AG04449 (cell line): ENCODE data around the gene SLC7A9.

Source experiments
- CTCF ChIA-PET: fragments of 350-600 bp; formaldehyde crosslinking; extraction: SDS; loops from one replicate; lab custom pipeline; 2021; ENCODE audit warnings: antibody characterized with exemption; lab: Yijun Ruan, JAX
- POLR2A ChIA-PET: fragments of 400-600, 350-600 bp; formaldehyde crosslinking; extraction: SDS; loops from one replicate; lab custom pipeline; 2020; ENCODE audit warnings: antibody characterized with exemption, inconsistent platforms; lab: Yijun Ruan, JAX
- DNase-seq: peaks from one replicate; pipeline ENCODE4 v3.0.0-alpha.2; 2010; ENCODE audit warnings: low read depth, low spot score
- H3K4me3 ChIP-seq: 2 replicates; pipeline ENCODE4 v1.5.1; 2011; ENCODE audit warnings: low read depth, mild to moderate bottlenecking, control low read depth, low read length
- TF ChIP-seq, protein P1 (sequence below): IDR thresholded peaks from one replicate; pipeline ENCODE4 v1.5.1; 2011; ENCODE audit warnings: mild to moderate bottlenecking, moderate library complexity, low read length, control low read depth, inconsistent platforms; ENCODE audit not compliant: insufficient read depth; ENCODE audit errors: missing control alignments

SLC7A9 gene

DNA sequence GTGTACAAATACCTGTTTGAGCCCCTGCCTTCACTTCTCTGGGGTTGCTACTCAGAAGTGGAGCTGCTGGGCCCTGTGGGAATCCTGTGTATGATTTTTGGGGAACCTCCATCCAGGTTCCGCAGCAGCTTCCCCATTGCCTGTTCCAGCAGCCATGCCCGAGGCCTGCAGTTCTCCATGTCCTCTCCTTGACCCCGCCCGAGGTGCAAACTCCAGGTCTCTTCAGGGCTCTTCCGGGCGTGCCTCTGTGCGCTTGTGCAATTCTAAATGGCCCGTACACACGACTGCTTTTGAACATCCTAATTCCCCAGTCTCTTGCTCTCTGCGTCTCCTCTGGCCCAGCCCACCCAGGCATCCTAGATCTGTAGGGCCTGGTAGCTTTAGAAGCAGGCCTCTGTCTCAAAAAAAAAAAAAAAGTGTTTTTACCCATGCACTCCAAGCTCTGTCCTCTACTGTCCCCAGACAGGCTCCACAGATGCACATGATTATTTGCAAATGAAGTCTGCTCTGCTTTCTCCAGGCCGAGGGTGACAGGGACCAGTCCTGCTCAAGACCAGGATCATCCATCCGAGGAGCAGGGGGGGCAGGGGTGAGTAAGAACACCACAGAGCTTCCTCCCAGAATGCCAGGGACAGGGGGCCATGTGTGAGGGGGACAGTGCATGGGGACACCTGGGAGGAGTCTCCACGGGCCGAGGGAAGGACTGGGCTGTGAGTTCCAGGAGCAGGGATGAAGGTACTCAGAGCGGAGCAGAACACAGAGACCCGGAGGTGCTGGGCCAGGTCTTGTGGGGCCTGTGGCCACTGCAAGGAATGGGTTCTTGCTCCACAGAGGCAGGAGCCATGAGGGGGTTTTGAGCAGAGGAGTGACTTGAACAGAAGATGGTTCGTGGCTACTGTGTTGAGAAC lies 51.7 kb downstream of the SLC7A9 start:
- H3K4me3 ChIP-seq, result no peak overlapping the region
- TF ChIP-seq, protein P1, sequence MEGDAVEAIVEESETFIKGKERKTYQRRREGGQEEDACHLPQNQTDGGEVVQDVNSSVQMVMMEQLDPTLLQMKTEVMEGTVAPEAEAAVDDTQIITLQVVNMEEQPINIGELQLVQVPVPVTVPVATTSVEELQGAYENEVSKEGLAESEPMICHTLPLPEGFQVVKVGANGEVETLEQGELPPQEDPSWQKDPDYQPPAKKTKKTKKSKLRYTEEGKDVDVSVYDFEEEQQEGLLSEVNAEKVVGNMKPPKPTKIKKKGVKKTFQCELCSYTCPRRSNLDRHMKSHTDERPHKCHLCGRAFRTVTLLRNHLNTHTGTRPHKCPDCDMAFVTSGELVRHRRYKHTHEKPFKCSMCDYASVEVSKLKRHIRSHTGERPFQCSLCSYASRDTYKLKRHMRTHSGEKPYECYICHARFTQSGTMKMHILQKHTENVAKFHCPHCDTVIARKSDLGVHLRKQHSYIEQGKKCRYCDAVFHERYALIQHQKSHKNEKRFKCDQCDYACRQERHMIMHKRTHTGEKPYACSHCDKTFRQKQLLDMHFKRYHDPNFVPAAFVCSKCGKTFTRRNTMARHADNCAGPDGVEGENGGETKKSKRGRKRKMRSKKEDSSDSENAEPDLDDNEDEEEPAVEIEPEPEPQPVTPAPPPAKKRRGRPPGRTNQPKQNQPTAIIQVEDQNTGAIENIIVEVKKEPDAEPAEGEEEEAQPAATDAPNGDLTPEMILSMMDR, result no peak
- ChIA-PET CTCF (no interaction called here), POLR2A (no interaction called here)
- no peak for DNase-seq

DNA sequence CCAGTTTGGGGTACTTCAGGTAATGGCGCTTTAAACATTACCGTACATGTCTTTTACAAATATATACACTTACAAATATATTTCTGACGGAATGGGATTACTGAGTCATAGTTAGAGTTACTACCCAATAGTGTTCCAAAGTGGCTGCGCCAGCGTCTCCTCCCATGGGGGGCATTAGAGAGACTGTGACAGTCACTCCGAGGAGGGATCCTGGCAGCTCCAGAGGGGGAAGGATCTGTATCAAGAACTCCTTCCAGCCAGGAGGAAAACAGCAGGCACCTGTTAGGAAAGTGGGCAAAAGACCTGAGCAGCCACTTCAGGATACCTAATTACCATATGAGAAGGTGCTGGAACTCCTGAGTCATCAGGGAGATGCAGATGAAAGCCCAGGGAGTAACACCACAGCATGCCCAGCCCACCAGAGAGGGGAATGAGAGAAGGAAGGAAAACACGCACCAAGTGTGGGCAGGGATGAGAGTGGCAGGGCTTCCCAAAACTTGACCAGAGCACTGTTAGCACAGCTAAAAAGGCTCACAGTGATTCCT lies 52.9 kb downstream of the SLC7A9 start:
- ChIA-PET CTCF (no interaction called here), POLR2A (no interaction called here)
- no peak overlapping the region for H3K4me3 ChIP-seq
- TF ChIP-seq, protein P1, result no peak
- no peak for DNase-seq

DNA sequence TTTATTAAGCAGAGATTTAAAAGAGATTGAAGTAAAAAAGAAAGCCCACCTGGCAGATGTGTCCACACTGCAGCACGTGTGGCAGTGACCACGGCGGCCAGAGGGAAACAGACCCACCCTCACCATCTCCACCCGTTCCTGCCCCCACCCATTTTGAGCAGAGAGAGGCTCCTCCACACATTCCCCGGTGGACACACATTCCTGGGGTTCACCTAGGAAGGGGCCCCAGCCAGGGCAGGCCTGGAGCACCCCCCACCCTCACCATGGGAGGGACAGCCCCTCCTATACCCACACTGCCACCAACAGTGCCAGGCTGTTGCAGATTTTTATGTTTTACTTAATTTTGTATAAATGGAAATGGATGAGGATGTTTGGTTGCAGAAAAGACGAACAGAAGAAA lies 54.9 kb downstream of the SLC7A9 start:
- ChIA-PET CTCF (no interaction called here), POLR2A (no interaction called here)
- no peak for DNase-seq
- TF ChIP-seq, protein P1, result no peak
- H3K4me3 ChIP-seq, result no peak overlapping the region

DNA sequence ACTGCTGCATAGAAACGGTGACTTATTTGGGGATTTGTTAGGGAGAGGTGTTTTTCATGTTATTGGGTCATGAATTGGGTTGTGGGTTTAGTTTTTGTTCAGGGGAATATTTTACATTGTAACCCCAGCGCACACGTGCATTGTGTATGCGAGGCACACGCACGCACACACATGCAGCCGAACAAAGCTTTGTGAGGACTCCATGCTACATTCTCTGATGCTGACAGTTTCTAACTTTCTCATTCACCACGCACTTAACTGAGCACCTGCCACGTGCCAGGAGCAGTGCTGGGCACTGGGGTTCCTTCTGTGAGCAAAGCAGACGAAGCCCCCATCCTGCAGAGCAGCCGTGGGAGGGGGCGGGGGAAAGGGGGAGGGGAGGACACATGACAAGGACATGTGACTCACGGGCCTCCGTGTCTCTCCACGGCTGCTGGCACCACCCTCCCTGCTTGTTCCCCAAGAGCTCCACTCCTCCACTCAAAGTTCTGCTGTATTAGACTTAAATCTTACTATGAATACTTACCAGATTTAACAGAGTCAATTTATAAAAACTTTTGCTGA lies 55.6 kb downstream of the SLC7A9 start:
- ChIA-PET POLR2A (no interaction called here), CTCF (no interaction called here)
- no peak overlapping the region for H3K4me3 ChIP-seq
- DNase-seq, result no peak
- TF ChIP-seq, protein P1, result no peak

DNA sequence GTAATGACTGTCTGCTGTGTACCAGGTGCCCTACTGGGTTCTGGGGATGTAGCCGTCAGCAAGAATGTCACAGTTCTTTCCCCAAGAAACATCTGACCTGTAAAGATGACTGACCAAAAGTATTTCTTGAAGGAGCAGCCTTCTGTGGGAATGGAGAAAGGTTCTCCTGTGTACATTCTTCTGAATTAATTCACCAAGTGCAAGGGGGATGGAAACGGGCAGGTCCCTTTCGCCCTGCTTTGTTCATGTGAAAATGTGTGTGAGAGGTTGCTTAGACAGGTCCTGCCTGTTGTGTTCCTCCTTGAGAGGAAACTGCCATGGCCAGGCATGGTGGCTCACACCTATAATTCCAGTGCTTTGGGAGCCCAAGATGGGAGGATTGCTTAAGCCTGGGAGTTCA lies 57.0 kb downstream of the SLC7A9 start:
- POLR2A ChIA-PET, result no interaction called here
- TF ChIP-seq, protein P1, result no peak
- no peak for DNase-seq
- CTCF ChIA-PET, result no interaction called here
- H3K4me3 ChIP-seq, result no peak overlapping the region

DNA sequence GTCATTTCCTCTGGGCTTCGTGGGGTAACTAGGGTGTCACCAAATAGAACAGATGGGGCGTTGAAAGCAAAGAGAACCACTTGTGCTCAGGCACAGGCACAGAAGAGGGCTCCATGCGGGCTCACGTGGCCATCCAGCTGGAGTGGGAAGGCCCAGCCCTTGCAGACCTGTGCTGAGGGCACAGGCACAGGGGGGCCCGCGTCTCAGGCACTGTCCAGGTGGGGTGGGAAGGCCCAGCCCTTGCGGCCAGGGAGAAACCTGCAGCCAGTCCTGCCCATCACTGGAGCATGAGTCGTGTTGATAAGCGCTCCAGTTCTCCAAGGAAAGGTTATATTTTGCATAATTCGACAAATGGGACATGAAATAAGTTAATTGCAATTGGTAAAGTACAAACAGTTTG lies 57.5 kb downstream of the SLC7A9 start:
- TF ChIP-seq, protein P1, result no peak
- CTCF ChIA-PET, result no interaction called here
- DNase-seq, result no peak
- no peak overlapping the region for H3K4me3 ChIP-seq
- POLR2A ChIA-PET, result no interaction called here
